ENCODE results near the gene LUC7L2.

- TF ChIP-seq CTCF (IDR thresholded peaks at IDR 0.05) (no peak), POLR2AphosphoS5 (IDR thresholded peaks at IDR 0.05) (no peak), EP300 (IDR thresholded peaks at IDR 0.05) (no peak)
These were observed 8.7 kb upstream of the LUC7L2 start for GRCh38 chr7:139351027-139351426.
